Transverse colon (tissue), 4 donors: ENCODE results near the gene PPM1L. TPM values are rescaled to one million over a fixed set of nuclear protein-coding genes. Genes with fewer than 3 reads are reported as not detected.

Experiments used
- DNase-seq: peaks from one replicate; pipeline ENCODE4 v3.0.0-alpha.2; 2019
- H3K27ac ChIP-seq, 4 donors: fragments of 200-600 bp; sonication (generic); 2 replicates each; pipeline ENCODE4 v1.5.1; 2016 to 2018; ENCODE audit warnings: inconsistent platforms in 4 of 4
- H3K27me3 ChIP-seq: fragments of 200-600 bp; sonication (generic); 2 replicates; pipeline ENCODE4 v1.5.1; 2017; ENCODE audit warnings: inconsistent platforms
- H3K36me3 ChIP-seq, 4 donors: fragments of 200-600 bp; sonication (generic); 2 replicates each; pipeline ENCODE4 v1.5.1; 2017 to 2019; ENCODE audit warnings: inconsistent platforms in 4 of 4
- H3K4me1 ChIP-seq, 4 donors: fragments of 200-600 bp; sonication (generic); 2 replicates each; pipeline ENCODE4 v1.5.1; 2017 to 2020; ENCODE audit warnings: inconsistent platforms in 4 of 4
- H3K4me3 ChIP-seq, 4 donors: fragments of 200-600 bp; sonication (generic); 1 replicate in 1 of 4; 2 replicates in 3 of 4; pipeline versions ENCODE4 v1.5.1 to v1.6.1; 2017 to 2019; ENCODE audit warnings: inconsistent platforms in 4 of 4
- H3K9me3 ChIP-seq, 2 donors: fragments of 200-600 bp; sonication (generic); 2 replicates each; pipeline ENCODE4 v1.5.1; 2017 to 2019; ENCODE audit warnings: inconsistent platforms in 2 of 2
- EP300 ChIP-seq: sonication (generic); formaldehyde crosslinking; IDR thresholded peaks from one replicate; pipeline ENCODE4 v1.6.1; 2017; ENCODE audit warnings: antibody characterized with exemption, low read depth
- POLR2A ChIP-seq: fragments of 450-650 bp; IDR thresholded peaks from one replicate; pipeline ENCODE4 v1.6.1; 2016; ENCODE audit warnings: antibody characterized with exemption, mild to moderate bottlenecking, moderate library complexity
- POLR2AphosphoS5 ChIP-seq, 3 donors: sonication (generic); formaldehyde crosslinking; IDR thresholded peaks; one replicate each; pipeline ENCODE4 v1.6.1; 2016; ENCODE audit warnings: antibody characterized with exemption in 3 of 3
- WGBS, 2 donors: methylation state at CpG; one replicate each; pipeline ENCODE4 v1.1.5; 2018; ENCODE audit warnings: low coverage in 1 of 2; 5-methylcytosine and 5-hydroxymethylcytosine counted together
- in situ Hi-C, 4 donors: fragments of 200-750 bp; cut with MboI; loops; one replicate each; pipeline versions ENCODE4 v1.15.0 to v1.15.1; 2017; ENCODE audit warnings: low sequenced_read_pairs in 3 of 4, low pct_ligation_motif_present in 1 of 4, low pct_unique_long_range_greater_than_20kb in 1 of 4
- intact Hi-C: fragments of 100-400 bp; cut with DNase I; formaldehyde crosslinking; loops from one replicate; pipeline ENCODE4 v1.15.1; 2023; ENCODE audit warnings: low total_unique reads
- total RNA-seq, 4 donors: library from RNA; depleted of rRNA; stranded (reverse); fragments of >200 nt; gene quantifications; one replicate each; pipeline ENCODE4 v1.1.0, GENCODE V29; 2016
- TF ChIP-seq, protein P1 (sequence below), 5 experiments: fragments of 200-600 bp in 3 of 5; fragments of 450-650 bp in 2 of 5; sonication (generic) in 3 of 5; IDR thresholded peaks; 1 replicate in 2 of 5; 2 replicates in 3 of 5; pipeline ENCODE4 v1.5.1; 2016 to 2017; ENCODE audit warnings: antibody characterized with exemption in 5 of 5, inconsistent platforms in 3 of 5, mild to moderate bottlenecking in 2 of 5, moderate library complexity in 1 of 5

The PPM1L gene
- total RNA-seq, 4 donors from 2014 or later: 17.2 to 35.5 (median 25.6) TPM

DNA sequence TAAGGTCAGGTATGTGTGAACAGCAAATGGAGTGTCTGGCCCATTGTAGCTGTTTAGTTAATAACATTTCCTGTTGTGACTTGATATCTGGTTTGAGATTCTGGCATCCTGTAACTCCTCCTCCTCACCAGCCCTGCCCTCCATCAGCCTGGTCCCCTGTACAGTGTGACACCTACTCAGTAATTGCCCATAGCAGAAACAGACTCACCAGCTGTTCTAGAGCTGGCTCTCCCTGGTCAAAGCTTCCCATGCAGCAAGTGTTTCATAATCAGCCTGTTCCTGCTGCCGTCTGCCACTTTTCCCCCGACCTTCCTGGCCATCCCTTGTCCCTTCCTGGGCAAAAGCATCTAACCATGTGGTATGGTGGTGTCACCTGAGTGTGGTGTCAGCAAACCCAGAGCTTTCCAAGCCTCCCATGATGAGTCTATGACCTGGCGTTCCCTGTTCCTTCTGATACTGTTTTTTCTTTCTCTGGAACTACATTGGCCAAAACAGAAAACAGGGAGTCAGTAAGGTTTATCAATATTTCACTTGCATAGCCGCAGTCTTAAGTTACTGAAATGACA, 293.7 kb downstream of the PPM1L start:
- H3K36me3 ChIP-seq: no peaks in the 10 kb centered on the region
- no peak for DNase-seq
- in situ Hi-C loops (no loop called here), intact Hi-C loops (no loop called here)
- 80 to 84% methylated on average over 4 of the region's 4 CpGs for WGBS, 2 donors
- no peak overlapping the region for H3K27ac ChIP-seq
- H3K27me3 ChIP-seq: no peaks in the 10 kb centered on the region
- no peak for TF ChIP-seq POLR2AphosphoS5 (IDR thresholded peaks at IDR 0.05)
- TF ChIP-seq POLR2A: no peak
- TF ChIP-seq, protein P1, sequence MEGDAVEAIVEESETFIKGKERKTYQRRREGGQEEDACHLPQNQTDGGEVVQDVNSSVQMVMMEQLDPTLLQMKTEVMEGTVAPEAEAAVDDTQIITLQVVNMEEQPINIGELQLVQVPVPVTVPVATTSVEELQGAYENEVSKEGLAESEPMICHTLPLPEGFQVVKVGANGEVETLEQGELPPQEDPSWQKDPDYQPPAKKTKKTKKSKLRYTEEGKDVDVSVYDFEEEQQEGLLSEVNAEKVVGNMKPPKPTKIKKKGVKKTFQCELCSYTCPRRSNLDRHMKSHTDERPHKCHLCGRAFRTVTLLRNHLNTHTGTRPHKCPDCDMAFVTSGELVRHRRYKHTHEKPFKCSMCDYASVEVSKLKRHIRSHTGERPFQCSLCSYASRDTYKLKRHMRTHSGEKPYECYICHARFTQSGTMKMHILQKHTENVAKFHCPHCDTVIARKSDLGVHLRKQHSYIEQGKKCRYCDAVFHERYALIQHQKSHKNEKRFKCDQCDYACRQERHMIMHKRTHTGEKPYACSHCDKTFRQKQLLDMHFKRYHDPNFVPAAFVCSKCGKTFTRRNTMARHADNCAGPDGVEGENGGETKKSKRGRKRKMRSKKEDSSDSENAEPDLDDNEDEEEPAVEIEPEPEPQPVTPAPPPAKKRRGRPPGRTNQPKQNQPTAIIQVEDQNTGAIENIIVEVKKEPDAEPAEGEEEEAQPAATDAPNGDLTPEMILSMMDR (IDR thresholded peaks at IDR 0.05): no peak
- no peak for TF ChIP-seq EP300
- no peak overlapping the region for H3K4me3 ChIP-seq
- no peaks in the 10 kb centered on the region for H3K9me3 ChIP-seq
- H3K4me1 ChIP-seq: no peaks in the 10 kb centered on the region

DNA sequence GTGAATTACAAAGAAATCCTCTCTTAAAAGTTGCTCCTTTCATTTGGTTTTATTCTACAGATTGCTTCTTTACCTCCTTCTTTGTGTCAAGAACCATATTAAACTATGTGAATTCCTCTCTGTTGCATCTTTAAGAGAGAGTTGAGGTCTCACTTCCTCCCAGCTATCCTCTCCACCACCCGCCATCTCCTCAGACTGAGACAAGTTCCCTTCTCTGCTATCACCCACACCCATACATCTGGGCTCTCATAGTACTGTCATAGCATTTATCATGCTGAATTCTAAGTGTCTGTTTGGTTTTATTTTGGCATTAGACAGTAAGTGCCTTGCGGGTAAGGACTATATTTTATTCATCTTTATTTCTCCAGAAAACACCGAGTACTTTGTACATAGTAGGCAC, 294.9 kb downstream of the PPM1L start:
- intact Hi-C loops (no loop called here), in situ Hi-C loops (no loop called here)
- DNase-seq: no peak
- WGBS, 2 donors: 88 to 90% methylated on average over 3 of the region's 3 CpGs
- Histone ChIP-seq H3K36me3 (no peaks in the 10 kb centered on the region), H3K4me1 (no peaks in the 10 kb centered on the region), H3K4me3 (no peak overlapping the region), H3K9me3 (no peaks in the 10 kb centered on the region), H3K27me3 (no peaks in the 10 kb centered on the region), H3K27ac (no peak overlapping the region)
- no peak for TF ChIP-seq POLR2AphosphoS5 (IDR thresholded peaks at IDR 0.05)
- no peak for TF ChIP-seq EP300
- TF ChIP-seq POLR2A: no peak
- TF ChIP-seq, protein P1 (IDR thresholded peaks at IDR 0.05): no peak

DNA sequence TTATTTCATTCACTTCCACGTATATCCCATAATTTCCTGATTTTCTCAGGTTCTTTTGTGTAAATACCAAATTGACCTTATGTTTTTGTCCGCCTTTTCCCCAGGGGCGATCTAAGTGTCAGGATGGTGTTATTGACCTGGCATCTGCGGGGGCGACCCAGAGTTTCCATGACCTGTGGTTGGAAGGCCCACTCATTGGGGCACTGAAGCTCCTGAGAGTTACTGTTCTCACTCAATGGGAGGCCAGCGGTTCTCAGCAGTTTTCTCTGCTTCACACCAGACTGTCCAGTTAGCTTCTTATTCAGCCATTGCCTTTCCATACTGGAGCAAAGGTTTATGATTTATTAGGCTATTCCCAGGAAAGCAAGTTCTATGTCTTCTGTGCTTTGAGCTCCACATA, 295.8 kb downstream of the PPM1L start:
- WGBS, 2 donors: 82 to 88% methylated on average over 4 to 6 of the region's 6 CpGs
- intact Hi-C loops: no loop called here

DNA sequence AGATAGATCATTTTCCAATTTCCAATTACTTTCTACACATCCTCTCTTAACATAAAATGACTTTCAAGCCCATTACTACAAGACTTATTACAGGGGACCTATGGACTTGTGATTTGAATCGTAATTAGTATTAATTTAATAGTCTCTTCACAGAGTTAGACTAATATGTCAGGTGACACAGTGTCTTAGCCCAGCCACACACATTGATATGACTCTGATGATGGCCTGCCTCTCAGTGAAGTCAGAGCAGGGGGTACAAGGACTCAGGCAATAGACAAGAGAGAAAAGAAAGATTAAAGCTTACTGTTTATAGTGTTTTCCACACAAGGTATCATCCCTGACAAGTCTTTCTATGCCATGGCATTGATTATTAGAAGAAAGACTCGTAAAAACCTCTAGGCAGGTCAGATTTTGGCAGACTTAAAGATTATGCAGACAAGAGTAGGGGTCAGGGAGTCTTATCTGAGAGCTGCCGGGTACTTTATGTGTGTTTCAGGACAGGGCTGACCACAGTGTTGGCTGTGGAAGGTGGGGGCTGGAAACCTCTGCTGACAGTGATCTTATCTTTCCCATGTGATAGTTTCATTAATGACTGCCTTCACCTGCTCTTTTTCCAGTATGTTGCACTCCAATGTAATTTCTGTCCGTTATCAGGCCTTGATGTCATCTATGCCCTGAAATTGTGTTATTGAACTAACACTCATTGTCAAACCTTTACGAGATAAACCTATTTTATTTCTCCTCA, 299.0 kb downstream of the PPM1L start:
- Histone ChIP-seq H3K36me3 (no peaks in the 10 kb centered on the region), H3K27ac (no peak overlapping the region), H3K27me3 (no peaks in the 10 kb centered on the region), H3K4me1 (no peaks in the 10 kb centered on the region), H3K9me3 (no peaks in the 10 kb centered on the region), H3K4me3 (no peak overlapping the region)
- no peak for DNase-seq
- TF ChIP-seq POLR2AphosphoS5 (IDR thresholded peaks at IDR 0.05) (no peak), EP300 (no peak), POLR2A (no peak)
- TF ChIP-seq, protein P1 (IDR thresholded peaks at IDR 0.05): no peak
- in situ Hi-C loops: no loop called here
- 86 to 87% methylated on average over 5 of the region's 5 CpGs for WGBS, 2 donors
- intact Hi-C loops: no loop called here

More for the DNA sequence above, 295.8 kb downstream of the PPM1L start:
- H3K27me3 ChIP-seq: no peaks in the 10 kb centered on the region
- H3K4me1 ChIP-seq: no peaks in the 10 kb centered on the region
- no peak overlapping the region for H3K27ac ChIP-seq
- H3K36me3 ChIP-seq: no peaks in the 10 kb centered on the region
- no peak for DNase-seq
- no peaks in the 10 kb centered on the region for H3K9me3 ChIP-seq
- TF ChIP-seq, protein P1 (IDR thresholded peaks at IDR 0.05): no peak
- no peak for TF ChIP-seq EP300
- TF ChIP-seq POLR2AphosphoS5 (IDR thresholded peaks at IDR 0.05): no peak
- TF ChIP-seq POLR2A: no peak
- H3K4me3 ChIP-seq: no peak overlapping the region
- in situ Hi-C loops: no loop called here
